ENCODE data around the gene SDHAF4.
"Not testable (repeated sequence)": the region's sequence is repeated elsewhere in the genome, so short reads cannot be mapped to it uniquely, and the experiment has no call there.

Gene SDHAF4

GRCh38 chr6:70566751-70567382, at the start of gene SDHAF4:
Gene SDHAF4 (plus strand): TSS chr6:70566930. CDS start chr6:70566941, 11 bp downstream.
- peak; percentile 97 for DNase-seq

GRCh38 chr6:70518723-70519122, 48.0 kb upstream of the SDHAF4 start:
- no peak for DNase-seq

GRCh38 chr6:70520575-70520974, 46.2 kb upstream of the SDHAF4 start:
- no peak for DNase-seq

GRCh38 chr6:70524721-70525286, 41.9 kb upstream of the SDHAF4 start:
- no peak for DNase-seq

GRCh38 chr6:70527071-70527737, 39.5 kb upstream of the SDHAF4 start:
- DNase-seq, result no peak

- no peak for DNase-seq
These were observed 36.7 kb upstream of the SDHAF4 start for GRCh38 chr6:70530023-70530422.

- DNase-seq, result no peak
These were observed 35.6 kb upstream of the SDHAF4 start for GRCh38 chr6:70531133-70531532.

- no peak for DNase-seq
These were observed 29.5 kb upstream of the SDHAF4 start for GRCh38 chr6:70537266-70537665.

- no peak for DNase-seq
These were observed 28.4 kb upstream of the SDHAF4 start for GRCh38 chr6:70538376-70538775.

GRCh38 chr6:70547313-70547712, 19.4 kb upstream of the SDHAF4 start:
- DNase-seq, result no peak

- DNase-seq, result no peak
These were observed 18.8 kb upstream of the SDHAF4 start for GRCh38 chr6:70547905-70548304.

- no peak for DNase-seq
These were observed 17.4 kb upstream of the SDHAF4 start for GRCh38 chr6:70549327-70549726.

- no peak for DNase-seq
These were observed 15.2 kb upstream of the SDHAF4 start for GRCh38 chr6:70551566-70551965.

GRCh38 chr6:70552286-70552940, 14.3 kb upstream of the SDHAF4 start:
- DNase-seq, result not testable (repeated sequence)

GRCh38 chr6:70552974-70553373, 13.8 kb upstream of the SDHAF4 start:
- no peak for DNase-seq

GRCh38 chr6:70557998-70558397, 8.7 kb upstream of the SDHAF4 start:
- DNase-seq, result no peak

- DNase-seq, result not testable (repeated sequence)
These were observed 4.3 kb upstream of the SDHAF4 start for GRCh38 chr6:70562401-70562800.

GRCh38 chr6:70563530-70563929, 3.2 kb upstream of the SDHAF4 start:
- DNase-seq, result no peak

- no peak for DNase-seq
These were observed 7.9 kb downstream of the SDHAF4 start for GRCh38 chr6:70574643-70575042.

- DNase-seq, result no peak
These were observed 9.3 kb downstream of the SDHAF4 start for GRCh38 chr6:70575899-70576495.

- DNase-seq, result no peak
These were observed 19.4 kb downstream of the SDHAF4 start for GRCh38 chr6:70586114-70586513.

- no peak for DNase-seq
These were observed 23.7 kb downstream of the SDHAF4 start for GRCh38 chr6:70590400-70590799.

- no peak for DNase-seq
These were observed 25.8 kb downstream of the SDHAF4 start for GRCh38 chr6:70592391-70593117.
